ENCODE measurements around the gene TBPL2. TPM values are rescaled to one million over a fixed set of nuclear protein-coding genes. Genes with fewer than 3 reads are reported as not detected.

TBPL2 gene
- total and polyA plus RNA-seq, 2 of the 13 experiments (the other 11 are each of a cell fraction or from before 2014, with no cell fraction given): not detected

- TF ChIP-seq ZUFSP (CRISPR knock-in tag; IDR thresholded peaks at IDR 0.05; ENCODE audit: borderline replicate concordance): no peak
- TF ChIP-seq ATF7 (IDR thresholded peaks at IDR 0.05): no peak
- TF ChIP-seq ATF7 (CRISPR knock-in tag; IDR thresholded peaks at IDR 0.05): 0 out of 2 replicates have a peak, but pooled peaks have one; percentile 37
- no peak for TF ChIP-seq ZBTB37 (CRISPR knock-in tag; IDR thresholded peaks at IDR 0.05)
- TF ChIP-seq ZSCAN20 (CRISPR knock-in tag; IDR thresholded peaks at IDR 0.05; ENCODE audit: borderline replicate concordance): peak; percentile 84; the same call in 1 of the 2 replicates
- no peak for TF ChIP-seq ZKSCAN8 (CRISPR knock-in tag; IDR thresholded peaks at IDR 0.05; ENCODE audit: borderline replicate concordance)
- no peak for TF ChIP-seq TCF7L2 (IDR thresholded peaks at IDR 0.05; ENCODE audit: low read depth, low read length)
- TF ChIP-seq YY1 (IDR thresholded peaks at IDR 0.05; ENCODE audit: insufficient read depth, insufficient replicate concordance, low read depth, low read length): peak; percentile 98
- TF ChIP-seq SNAPC2 (CRISPR knock-in tag; IDR thresholded peaks at IDR 0.05): peak; percentile 89; the same call in 1 of the 2 replicates
- TF ChIP-seq GMEB1 (CRISPR knock-in tag; IDR thresholded peaks at IDR 0.05; ENCODE audit: borderline replicate concordance): peak; percentile 30
- 0 out of 2 replicates have a peak, but pooled peaks have one; percentile 23 for TF ChIP-seq ZNF563 (CRISPR knock-in tag; IDR thresholded peaks at IDR 0.05)
- no peak for TF ChIP-seq PAWR (CRISPR knock-in tag; IDR thresholded peaks at IDR 0.05; ENCODE audit: borderline replicate concordance)
- no peak for TF ChIP-seq GTF3A (CRISPR knock-in tag; conservative IDR thresholded peaks at IDR 0.05)
- TF ChIP-seq KDM4B (CRISPR knock-in tag; IDR thresholded peaks at IDR 0.05): peak; percentile 74; the same call in 1 of the 2 replicates
- TF ChIP-seq ZNF468 (CRISPR knock-in tag; IDR thresholded peaks at IDR 0.05): no peak
- peak; percentile 69 for TF ChIP-seq RAD51 (IDR thresholded peaks at IDR 0.05; ENCODE audit: borderline replicate concordance)
- no peak for TF ChIP-seq ZNF180 (CRISPR knock-in tag; IDR thresholded peaks at IDR 0.05; ENCODE audit: borderline replicate concordance, low read depth)
- peak; percentile 98 for TF ChIP-seq ZFY (CRISPR knock-in tag; IDR thresholded peaks at IDR 0.05)
- TF ChIP-seq ZNF225 (CRISPR knock-in tag; IDR thresholded peaks at IDR 0.05): peak; percentile 41; the same call in 1 of the 2 replicates
- peak; percentile 69 for TF ChIP-seq POLR2AphosphoS5 (IDR thresholded peaks at IDR 0.05; ENCODE audit: low read depth, low read length)
- no peak for TF ChIP-seq RBM22 (optimal IDR thresholded peaks at IDR 0.05; ENCODE audit: low read length)
- peak; percentile 60; the same call in 1 of the 2 replicates for TF ChIP-seq ZNF746 (CRISPR knock-in tag; IDR thresholded peaks at IDR 0.05)
- 0 out of 2 replicates have a peak, but pooled peaks have one; percentile 54 for TF ChIP-seq ZBTB7B (CRISPR knock-in tag; IDR thresholded peaks at IDR 0.05)
- no peak for TF ChIP-seq ZNF607 (CRISPR knock-in tag; IDR thresholded peaks at IDR 0.05; ENCODE audit: borderline replicate concordance)
- TF ChIP-seq ZNF121 (CRISPR knock-in tag; IDR thresholded peaks at IDR 0.05): no peak
- peak; percentile 20 for TF ChIP-seq ZNF883 (CRISPR knock-in tag; IDR thresholded peaks at IDR 0.05; ENCODE audit: not compliant biosample characterization)
These were observed 28.7 kb downstream of the TBPL2 start, which contains the start of gene ATG14 (continued) for GRCh38 chr14:55411426-55412389.

All from HepG2 (cell line).